NCI-H748 treated with DMSO at 0.1 percent for 48 hours (cell line): ENCODE measurements around the gene CUBN.

Experiments used
- DNase-seq: peaks from one replicate; lab custom pipeline; 2025; lab: John Stamatoyannopoulos, UW

The CUBN gene

DNA sequence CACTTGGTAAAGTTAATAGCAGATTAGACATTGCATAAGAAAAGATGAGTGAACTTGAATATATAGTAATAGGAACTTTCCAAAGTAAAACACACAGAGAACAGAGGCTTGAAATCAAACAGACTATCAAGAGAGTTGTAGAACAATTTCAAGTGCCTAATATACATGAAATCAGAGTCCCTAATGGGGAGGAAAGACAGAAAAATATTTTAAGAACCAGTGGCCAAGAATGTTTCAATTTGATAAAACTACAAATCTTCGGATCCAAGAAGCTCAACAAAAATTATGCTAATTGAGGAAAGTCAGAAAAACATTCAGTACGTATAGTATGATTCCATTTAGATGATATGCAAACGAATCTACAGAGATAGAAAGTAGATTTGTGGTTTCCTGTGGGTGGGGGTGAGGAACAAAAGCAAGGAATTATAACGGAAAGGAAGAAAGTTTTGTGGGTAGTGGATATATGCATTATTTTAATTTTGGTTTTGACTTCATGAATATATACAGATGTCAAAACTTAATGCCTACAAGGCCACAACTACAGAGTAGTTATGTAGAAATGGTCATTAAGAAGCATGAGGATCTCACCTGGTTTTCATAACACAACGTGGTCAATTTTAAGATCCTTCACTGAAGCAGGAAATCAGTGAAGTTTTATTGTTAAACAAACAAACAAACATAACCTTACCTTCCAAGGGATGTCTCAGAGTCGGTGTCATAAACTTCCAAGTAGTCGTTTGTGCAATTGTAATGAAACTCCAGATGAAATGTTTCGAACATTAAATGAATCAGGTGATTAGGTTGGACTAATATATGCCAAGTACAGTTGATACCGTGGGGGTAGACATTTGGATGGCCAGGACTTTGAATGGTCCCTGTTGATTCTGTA is 62.0 kb downstream of the CUBN start:
- DNase-seq, result no peak

DNA sequence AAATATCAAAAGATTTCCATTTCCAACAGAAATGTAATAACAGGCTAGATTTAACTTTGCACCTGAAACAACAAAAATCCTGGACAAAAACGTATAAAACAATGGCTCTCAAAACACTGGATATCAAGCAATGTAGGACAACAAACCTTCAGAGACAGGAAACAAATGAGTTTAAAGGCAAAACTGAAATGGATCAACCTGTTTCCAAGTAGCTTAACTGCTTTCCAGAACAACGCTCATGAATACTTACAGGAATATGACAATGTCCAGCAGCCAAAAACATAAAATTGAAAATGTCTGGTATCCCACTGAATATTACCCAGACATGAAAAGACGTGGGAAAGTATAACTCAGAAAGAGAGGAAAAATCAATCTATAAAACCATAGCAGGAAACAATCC is 62.8 kb downstream of the CUBN start:
- DNase-seq, result no peak

DNA sequence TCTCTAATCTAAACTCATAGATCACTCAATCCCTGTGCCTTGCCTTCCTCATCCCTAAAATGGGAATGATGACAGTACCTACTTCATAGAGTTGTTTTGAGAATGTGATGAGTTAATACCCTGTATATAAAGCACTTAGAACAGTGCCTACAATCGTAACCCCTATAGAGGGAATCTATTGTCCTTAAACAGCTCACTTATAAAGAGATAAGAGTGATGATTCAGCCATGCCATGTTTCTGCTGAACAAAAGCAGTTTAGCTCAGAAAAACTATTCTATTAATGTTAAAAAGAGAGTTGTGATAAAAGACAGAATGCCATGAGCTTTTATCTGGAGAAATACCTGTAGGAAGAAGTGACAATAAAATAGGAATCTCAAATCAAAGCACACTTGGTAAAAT is 63.6 kb downstream of the CUBN start:
- DNase-seq, result no peak

DNA sequence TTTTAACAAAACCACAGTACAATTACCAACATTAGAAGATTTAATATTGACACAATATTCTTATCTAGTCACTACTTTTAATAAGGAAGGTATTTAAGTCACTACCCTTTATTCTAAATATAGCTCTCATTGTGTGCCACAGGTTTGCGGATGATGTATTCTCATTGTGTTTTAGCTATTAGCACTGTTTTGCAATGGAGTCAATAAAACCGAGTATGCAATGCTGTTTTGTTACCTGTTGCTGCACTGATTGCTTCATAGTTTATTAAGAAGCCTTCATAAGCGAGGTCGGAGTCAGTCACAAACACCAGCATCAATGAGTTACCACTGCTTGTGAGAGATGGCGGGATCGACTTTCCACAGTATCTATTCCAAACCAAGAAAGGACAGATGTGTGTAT is 64.3 kb downstream of the CUBN start:
- no peak for DNase-seq

DNA sequence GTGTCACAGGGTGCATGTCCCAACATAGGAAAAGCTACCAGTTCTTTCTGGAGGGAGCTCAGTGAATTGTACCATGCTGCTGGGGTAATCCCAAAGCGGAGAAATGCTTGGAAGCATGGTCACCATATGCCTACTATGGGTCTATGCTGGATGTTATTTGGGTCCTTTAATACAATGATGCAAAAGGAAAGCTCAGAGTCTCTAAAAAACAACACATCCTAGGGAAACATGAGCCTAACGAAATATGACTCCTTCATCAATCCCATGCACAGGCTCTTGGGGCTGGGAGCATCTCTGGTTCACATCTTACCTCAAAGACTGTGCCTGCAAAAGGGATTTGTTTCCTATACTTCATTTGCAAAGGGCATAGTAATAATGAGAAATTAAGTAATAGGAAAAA is 65.2 kb downstream of the CUBN start:
- no peak for DNase-seq

DNA sequence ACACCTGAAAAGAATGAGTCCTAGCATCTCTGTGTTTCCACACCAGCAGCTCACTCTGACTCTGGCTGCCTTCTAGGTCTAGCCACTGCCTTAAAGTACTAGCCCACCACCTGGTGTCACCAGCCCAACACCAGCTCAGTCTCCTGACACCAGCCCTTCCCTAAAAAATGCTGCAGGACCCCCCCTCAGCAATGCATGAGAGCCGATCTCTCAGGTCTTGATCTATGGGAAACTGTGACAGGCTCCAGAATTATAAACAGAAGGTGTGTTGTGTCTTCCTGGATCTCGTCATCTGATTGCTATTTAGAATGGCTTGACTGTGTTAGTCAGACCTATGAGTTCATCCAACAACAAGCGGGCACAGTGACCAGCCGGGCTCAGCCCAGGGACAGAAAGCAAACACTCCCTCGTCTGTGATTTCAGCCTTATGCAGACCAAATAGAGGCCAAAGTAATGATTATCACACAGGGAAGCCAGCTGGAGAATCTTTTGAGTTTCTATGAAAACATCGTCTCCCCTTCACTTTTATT is 66.6 kb downstream of the CUBN start:
- DNase-seq, result no peak

DNA sequence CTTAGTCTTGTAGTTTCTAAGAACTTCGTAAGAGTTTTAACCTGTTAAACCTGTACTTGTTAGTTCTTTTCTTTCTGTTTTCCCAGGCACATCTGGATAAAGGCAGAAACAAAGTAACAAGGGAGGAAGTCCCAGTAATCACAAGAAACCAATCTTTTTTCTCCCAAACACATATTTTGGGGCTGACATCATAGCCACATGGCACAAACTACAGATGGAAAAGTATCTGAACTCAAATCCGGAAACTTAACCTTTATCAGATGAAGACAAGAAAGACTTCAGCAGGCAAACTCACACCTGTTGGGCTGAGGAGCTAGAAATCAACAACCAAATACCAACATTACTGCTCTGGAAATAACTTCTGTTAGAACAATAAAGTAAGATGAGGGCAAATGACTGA is 67.1 kb downstream of the CUBN start:
- no peak for DNase-seq

DNA sequence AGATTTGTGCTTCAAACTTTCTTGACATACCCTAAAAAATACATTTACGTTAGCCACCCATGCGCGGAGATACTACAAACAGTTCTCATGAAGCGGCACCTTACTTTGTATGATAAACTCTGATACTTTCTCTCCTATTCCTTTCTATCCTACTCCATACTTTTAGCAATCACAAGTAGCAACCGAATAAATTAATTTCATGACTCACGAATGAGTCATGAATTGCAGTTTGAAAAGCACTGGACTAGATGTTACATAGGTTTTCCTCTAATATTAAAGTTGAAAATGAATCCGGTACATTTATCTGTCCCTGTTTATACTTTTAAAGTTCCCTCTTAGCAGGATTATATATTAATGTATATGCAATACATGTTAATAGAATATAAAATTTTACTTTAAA is 67.6 kb downstream of the CUBN start:
- DNase-seq, result no peak

DNA sequence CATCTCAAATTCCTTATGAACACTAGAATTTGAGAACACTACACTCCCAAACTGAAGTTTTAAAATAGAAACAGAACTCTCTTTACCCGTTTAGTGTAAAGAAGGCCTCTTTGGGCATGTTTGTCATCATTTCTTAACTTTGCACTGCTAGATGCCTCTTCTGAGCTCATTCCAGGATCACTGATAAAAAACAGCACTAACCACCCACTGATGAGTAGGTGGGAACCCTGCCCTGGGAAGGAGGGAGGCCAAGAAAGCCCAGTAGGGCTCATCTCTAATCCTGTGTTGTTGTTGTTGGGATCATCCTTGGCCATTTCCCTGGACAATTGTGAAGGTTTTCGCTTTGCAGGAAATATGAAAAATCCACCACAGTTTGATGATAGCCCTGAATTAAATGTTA is 68.2 kb downstream of the CUBN start:
- DNase-seq, result no peak

DNA sequence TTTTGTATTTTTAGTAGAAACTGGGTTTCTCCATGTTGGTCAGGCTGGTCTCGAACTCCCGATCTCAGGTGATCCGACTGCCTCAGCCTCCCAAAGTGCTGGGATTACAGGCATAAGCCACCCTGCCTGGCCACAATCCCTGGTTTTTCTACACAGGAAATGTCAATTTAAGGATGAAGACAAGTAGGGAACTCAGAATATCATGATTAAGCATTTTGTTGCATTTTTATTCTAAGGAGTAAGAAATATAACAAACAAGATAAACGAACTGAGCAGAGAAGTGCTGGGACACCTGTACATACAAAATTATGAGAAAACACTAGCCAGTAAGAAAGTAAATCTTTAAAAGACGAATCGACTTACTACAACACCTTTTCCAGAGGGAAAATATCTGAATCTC is 69.3 kb downstream of the CUBN start:
- DNase-seq, result no peak

DNA sequence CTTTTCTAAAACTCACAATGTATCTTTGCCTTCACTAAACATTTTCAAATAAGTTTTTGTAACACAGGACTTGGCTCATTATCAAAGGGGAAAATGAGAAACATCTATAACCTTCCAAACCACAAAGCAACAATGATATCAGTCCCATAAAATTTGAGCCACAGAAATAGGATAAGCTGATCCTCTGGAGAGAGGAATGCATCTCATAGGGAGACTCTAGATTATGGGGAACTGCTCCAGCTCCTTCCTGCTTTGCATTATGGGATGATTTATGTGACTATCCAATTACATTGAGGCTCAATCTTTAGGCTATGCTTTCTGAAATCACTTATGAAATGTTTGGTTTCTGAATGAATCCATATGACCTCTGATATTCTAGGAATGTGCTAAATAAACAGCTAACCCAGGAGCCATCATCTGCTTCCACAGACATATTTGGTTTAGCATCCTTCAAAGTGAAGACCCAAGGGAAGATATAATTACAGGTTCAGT is 70.4 kb downstream of the CUBN start:
- DNase-seq, result no peak

DNA sequence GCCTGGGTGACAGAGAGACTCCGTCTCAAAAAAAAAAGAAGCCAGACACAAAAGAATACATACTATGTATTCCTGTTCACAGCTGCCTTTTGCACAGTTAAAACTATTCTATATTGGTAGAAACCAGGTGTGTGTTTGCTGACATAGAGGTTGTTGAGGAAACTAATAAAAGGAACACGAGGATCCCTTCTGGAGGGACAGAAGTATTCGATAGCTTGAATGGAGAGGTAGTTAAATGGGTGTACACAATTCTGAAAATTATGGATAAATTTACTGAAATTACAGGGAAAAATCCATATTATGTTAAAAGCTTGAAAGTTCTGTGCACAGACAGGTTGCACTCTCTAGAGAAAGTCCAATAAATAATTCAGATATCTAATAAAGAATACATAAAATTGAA is 71.5 kb downstream of the CUBN start:
- no peak for DNase-seq

DNA sequence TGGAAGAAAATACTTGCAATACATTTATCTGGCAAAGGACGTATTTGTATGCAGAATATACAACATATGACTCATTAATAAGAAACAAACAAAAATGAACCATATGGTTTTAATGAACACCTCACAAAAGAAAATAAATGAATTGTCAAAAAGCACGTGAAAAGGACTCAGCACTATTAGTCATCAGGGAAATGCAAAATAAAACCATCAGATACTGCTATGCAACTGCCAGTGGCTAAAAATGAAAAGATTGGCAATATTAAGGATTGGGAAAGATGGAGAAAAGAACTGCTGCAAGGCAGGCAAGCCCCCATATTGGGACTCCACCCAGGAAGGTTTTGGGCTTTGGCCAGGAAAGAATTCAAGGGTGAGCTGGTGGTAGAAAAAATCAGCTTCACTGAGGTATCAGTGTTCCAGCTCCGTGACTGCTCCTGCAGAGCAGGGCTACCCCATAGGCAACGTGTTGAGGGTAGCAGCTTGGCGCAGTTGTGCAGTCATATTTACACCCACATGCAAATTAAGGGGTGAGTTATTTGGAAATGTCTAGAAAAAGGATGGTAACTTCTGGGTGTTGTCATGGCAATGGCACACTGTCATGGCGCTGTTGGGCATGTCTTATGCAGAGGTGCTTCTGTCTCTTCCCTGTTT is 72.7 kb downstream of the CUBN start:
- no peak for DNase-seq

DNA sequence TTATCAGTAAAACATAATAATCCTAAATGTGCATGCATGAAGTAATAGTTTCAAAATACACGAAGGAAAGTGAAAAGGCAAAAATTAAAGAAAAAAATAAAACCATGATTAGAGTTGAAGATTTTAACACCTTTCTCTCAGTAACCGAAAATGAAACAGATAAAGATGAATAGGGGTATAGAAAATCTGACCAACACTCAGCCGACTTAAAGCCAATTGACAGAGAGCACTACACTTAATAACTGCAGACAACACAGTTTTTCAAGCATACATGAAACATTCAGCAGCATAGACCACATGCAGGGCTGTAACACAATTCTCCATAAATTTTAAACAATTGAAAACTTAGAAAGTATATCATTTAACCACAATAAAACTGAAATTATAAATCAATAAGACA is 76.1 kb downstream of the CUBN start:
- no peak for DNase-seq

DNA sequence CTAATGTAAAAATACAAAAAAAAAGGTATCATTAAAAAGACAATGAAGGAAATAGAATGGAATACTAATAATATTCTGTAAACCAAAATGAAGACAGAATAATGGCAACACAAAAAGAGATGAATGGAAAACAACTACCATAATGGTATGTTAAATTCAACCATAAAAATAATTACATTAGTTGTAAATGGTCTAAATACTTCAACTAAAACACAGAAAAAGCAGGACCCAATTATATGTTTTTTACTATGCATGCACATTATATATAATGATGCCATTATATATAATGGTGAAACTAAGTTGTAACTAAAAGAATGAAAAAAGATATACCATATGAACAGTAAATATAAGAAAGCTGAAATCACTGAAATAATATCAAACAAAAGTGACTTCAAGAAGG is 76.5 kb downstream of the CUBN start:
- DNase-seq, result no peak

DNA sequence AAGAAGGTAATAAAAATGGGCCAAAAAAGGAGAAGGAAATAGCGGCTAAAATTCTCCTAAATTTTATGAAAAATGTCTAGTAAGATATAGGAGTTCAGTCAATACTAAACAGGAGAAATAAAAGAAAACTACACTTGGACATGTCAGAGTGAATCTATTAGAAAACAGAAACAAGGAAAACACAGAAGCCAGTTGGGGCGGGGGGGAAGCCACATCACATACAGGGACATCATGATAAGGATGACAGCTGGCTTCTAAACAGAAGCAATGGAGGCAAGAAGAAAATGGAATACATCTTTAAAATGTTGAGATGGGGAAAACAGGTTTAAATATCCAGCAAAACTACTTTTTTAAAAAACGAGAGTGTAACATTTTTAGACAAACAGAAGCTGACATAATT is 77.8 kb downstream of the CUBN start:
- DNase-seq, result no peak

DNA sequence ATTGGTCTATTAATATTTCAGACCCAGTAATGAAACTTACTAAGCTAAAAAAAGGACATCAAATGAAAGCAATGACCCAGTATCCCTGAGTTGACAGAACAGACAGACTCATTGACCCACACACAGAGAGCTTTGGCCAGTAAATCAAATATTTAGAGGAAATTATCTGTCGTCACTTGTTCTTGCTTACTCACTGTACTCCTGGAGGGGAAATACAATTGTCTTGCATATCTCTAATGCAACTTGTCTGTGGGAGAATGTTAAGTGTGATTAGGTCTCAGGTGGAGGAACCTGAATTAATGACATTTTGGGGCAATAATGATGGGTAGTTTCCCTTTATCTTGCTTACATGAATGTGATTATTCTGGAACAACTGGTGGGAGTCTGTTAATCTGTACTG is 80.4 kb downstream of the CUBN start:
- no peak for DNase-seq

DNA sequence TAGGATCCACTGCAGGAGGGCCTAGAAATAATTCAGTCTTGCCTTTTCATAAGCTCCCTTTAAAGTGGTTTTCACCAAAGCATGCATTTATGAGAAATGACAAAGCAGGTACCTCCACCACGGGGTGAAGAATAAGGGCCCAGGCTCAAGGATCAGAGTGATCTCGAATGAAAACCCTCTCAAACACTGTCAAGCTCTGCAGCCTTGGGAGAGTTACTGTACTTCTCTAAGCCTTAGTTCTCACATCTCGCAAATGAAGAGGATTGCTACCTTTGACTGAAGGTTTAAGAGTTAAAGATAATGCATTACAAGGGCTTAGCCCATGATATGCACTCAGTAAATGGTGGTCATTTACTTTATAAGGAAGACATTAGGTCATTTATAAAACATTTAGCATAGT is 81.7 kb downstream of the CUBN start:
- DNase-seq, result no peak

DNA sequence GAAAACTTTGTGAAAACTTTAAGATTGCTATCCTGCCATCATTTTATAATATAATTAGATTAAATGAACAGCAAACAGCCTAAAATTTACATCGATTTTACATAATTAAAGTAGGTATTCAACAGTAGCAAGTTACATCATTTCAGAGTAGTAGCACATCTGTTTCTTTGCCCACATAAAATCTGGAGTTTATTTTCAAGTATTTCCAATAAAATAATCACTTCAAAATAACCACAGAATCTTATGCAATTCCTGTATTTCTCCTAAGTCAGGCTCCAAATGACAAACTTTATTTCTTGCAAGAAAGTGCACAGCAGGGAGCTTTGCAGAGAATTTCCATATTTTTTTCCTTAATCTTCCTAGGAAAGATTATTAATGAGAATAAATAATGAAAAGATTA is 82.6 kb downstream of the CUBN start:
- no peak for DNase-seq

DNA sequence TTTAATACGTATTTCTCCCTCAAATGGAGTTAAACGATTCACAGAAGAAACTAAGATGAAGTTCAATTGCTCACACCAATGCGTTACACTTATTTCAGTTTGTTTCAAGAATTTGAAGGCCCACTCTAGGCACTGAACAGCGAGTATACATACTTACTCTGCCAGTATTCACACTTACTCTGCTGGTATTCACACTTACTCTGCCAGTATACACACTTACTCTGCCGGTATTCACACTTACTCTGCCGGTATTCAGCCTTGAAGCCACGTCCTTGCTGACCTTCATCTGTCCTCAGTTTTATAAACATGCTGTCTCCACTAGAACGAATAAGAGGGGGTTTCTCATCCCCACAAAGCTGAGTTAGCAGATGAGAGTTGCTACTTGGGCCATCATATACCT is 86.0 kb downstream of the CUBN start:
- DNase-seq, result no peak

DNA sequence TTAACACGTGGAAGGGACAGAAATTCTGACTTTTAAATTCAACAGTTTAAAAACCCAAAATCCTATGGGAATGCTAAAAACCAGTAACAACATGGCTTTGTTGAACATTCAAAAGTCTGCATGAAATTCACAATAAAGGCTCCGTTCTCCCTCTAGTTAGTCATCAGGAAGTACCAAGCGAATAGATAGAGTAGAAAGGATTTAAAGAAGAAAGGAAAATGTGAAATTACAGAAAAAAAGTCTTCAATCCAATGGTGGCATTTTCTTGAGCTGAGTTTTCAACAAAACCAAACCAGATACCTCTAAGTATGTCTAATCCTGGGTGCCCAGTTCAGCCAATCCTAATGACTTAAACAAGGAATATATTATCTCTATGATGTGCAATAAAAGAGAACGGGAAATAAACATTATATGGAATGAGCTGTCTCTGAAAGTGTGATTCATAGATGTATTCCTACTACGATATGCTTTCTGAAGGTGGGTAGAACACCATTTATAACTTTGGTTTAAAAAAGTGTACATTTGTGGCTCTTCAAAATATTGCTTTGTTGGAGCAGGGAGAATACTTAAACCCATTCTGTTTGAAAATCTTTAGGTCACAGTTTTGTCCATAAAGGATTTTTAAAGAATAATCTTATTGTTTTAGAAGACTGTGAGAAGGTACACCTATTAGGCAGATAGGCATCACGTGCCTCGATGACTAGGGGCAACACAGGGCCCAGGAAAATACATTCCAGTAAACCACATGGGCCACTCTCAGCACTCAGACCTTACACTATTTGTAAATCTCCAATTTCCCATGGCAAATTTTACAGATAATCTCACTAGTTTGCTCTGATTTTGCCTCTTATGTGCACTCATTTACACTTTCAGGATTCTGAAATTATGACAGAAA is 87.7 kb downstream of the CUBN start:
- DNase-seq, result no peak

DNA sequence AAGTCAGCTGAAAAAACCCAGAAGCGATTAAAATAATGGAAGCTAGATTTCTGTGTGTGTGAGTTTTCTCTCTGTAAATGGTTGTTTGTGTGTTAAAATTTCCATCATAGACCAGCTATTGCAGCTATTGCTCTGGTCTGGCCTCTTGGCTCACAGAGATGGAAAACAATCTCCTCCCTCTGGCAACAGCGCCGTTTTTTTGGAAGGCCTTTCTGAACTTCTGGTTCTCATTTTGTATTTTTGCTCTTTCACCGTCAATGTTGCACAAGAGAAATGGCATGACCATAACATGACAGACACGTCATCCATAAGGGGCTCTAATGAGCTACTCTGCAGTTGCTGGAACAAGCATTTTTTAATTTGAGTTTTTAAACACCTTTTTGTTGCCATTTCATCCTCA is 91.0 kb downstream of the CUBN start:
- no peak for DNase-seq
